Amniotic epithelial cell (primary cell): ENCODE measurements around the gene TM4SF4.

Experiments used
- DNase-seq: peaks from one replicate; pipeline ENCODE4 v3.0.0-alpha.2; 2010; ENCODE audit warnings: low read depth

TM4SF4 gene

DNA sequence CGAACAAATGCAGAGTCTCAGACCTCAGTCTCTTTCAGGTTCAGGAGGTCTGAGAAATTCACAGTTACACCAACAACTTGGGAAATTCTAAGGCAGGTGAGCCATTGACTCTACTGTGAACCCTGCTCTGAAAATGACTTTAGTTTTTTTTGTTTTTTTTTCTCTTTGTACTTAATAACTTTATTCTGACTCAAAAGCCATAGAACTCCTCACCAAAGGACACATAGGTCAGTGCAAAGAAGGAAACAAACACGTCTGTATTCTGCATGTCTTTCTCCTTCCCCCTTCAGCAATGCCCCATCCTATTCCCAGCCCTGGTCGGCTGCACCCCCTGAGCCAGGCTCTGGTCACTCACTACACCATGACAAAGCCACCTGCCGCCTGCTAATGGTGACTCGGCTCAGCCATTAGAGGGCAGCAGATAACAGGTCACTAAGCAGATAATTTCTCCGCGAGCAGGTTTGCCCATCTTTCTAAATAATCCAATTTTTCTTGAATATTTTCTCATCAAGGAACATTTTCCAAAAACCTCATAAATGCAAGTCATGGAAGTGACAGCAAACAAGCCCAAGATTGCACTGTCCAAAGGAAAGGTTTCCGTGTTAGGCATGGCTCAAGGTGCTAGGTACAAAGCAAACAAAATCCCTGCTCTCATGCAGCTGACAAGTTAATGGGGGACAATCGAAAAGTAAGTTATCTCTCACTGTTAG is 37.7 kb downstream of the TM4SF4 start:
- DNase-seq = peak; percentile 50

DNA sequence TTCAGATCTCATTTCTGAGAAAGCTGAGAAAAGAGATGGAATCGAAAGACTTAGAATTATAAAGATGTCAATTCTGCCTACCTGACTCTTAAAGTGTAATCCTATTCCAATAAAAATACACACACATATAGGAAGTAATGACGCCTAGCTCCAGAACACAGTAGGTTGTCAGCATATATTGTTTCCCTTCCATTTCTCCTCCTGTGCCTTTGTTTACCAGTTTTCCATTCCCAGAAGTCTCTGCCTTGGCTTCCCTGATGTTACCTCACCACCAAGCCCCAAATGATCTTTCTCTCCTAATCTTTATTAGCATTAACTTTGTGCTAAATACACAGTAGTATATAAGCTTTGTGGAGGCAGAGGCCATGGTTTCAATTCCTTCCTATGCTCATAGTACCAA is 40.0 kb downstream of the TM4SF4 start:
- DNase-seq = no peak

DNA sequence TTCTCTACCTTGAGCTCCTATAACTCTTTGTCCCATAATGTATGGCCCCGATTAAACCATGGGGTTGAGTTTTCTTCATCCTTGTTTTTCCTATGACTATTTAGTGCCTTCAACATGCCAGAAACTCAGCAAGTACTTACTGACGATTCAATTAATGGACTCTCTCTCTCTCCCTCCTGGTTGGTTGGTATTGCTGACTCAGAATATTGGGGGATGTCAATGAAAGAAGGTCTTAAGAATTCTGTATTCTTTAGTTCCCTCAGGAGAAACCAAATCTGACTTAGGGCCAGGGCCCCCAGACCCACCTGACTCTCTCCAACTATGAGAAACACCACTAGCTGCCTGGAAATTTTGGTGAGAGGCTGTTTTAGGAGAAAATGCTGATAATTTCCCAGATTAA is 40.8 kb downstream of the TM4SF4 start:
- no peak for DNase-seq

DNA sequence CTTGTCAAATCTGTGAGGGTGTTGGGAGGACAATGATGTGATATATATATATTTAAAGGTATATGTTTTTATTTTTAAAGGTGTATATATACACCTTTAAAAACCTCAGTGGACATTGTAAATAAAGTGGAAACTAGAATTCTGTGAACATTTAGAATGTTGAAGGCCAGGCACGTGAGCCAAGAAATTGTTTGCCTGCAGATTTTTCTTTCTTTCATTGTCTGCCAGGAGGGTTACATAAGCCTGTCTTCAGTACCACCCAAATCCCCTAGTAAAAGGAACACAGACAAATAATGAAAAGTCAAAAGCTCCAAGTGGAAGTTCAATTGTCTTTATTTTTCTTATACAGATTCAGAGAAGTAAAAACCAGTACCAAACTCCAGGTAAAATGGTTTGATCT is 42.4 kb downstream of the TM4SF4 start:
- DNase-seq = no peak

DNA sequence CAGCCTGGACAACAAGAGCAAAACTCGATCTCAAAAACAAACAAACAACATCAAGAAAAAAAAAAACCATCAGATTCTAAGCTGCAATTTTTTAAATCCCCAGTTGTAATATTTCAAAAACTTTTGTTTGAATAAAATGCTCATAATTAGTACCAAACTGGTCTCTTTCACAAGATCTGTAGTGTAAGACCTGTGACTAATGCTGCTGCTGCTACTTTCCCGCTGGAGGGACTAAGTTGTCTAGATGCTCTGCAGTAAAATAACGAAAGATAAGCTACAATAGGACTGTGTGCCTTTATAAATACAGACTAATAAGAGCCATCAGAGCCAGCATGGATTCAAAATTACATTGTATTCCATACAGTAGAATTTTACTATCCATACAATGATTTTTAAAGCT is 45.4 kb downstream of the TM4SF4 start:
- peak; percentile 45 for DNase-seq

DNA sequence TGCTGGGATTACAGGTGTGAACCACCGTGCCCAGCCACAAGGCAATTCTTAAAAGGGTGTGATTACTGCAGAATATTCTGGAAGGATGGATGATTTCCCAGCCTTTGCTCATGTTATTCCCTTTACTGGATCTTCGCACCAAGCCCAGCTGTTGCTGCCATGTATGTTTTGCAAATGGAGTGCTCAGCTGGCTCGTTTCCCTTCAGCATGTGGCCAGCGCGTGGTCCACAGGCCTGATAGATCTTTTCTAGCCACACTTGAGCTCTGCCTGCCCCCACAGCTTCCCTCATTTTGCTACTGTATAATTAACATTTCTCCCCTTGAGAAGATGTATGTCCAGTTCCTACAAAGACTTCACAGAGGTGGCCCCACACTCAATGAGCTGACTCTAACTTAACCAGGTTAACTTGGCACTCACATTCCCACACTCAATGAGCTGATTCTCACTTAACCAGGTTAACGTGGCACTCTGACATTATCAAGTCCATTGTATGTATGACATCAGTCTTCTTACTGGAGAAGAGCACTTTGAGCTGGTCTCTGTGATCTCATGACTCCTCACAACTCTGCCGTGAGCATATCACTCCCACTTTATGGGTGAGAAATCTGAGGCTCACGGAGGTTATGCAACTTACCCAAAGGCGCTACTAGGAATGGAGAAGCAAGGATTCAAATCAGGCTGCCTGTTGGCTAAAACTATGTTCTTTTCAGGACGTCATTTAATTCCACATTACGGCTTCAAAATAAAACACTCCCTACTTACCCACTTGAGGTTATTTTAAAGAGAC is 49.2 kb downstream of the TM4SF4 start:
- peak; percentile 34 for DNase-seq

DNA sequence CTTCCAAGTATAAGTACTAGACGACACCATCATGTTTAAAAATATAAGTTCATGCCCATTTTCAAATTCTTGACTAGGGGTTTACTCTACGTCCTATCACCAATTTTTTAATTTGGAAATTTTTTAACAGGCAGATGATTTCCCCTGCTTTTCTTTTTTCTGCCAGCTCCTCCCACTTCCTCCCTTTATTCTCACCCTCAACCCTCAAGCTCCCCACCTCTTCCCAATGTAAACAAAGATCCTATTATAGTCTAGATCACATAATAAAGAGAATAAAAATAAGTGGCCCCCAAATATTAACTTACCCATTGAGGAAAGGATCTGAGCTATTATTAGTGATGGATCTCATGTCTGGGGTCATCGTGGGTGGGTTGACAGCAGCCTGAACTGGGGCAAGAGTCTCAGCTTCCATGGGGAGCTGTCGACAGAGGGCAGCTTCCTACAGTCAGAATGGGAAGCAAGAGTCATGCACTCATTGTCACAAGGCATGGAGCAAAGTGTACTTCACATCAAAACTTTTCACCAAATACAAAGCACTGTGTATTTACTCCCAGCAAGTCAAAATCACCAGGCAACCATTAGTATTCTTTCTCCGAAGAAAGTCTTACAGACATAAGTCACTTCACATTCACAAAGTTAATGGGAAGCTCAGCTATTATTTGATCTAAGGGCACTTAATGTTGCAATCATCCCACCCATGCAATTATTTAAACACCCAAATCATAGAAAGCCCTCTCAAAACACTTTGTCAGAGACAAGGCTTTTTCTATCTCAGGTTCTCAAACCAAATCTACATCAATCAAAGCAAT is 53.2 kb downstream of the TM4SF4 start:
- no peak for DNase-seq

DNA sequence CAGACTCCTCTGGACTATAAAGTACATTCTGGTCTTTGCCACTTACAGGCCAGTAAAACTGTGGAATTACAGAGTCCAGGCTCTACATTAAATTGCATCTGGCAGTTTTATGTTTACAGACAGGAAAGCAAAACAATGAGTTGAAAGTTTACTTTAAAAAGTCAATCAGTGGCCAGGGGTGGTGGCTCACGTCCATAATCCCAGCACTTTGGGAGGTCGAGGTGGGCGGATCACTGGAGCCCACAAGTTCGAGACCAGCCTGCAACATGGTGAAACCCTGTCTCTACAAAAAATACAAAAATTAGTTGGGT is 53.8 kb downstream of the TM4SF4 start:
- no peak for DNase-seq

DNA sequence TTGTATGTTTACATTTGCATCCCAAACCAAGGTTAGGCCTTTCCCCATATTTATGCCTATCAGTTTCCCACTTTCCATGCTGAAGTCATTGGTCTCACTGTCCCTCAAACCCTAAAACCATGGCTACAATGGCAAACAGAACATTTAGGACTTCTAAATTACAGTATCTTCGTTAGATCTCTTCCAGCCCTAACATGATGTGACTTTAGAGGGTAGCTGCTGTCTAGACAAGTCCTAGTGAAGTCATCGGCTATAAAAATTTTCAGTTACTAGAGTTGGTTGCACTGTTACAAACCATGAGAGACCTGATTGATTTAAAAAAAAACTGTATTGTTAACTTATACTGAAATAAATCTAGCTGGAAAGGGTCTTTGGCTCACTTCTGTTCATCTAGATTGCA is 54.6 kb downstream of the TM4SF4 start:
- no peak for DNase-seq

DNA sequence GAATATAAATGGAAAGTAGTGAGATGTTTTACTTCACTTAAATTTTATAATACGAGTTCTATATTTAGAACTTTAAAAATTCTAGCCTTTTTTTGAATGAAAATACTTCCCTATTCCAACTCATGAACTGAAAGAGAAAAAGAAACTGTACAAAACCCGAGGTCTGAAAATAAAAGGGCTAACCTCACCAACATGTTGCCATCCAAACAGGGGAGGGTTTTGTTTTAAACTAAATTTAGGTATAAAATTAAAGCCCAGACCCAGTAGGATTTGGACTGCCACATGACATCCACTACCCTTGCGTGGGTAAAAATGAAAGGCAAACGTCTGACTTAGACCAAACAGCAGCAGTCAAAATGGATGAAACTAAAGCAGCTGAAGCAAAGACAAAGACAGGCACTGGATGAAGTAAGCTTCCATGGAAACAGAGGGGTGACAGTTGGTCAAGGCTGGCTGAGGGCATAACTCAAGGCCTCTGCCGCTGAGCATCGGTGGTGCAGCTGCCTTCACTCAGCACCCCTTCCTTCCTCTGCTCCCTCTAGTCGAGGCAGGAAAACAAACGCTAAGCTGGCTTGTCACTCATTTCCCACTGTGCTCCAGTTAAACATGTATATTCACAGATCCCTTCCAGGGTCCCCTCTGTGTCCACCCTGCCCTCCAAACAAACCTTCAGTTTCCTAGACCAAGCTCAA is 58.1 kb downstream of the TM4SF4 start:
- DNase-seq = no peak

DNA sequence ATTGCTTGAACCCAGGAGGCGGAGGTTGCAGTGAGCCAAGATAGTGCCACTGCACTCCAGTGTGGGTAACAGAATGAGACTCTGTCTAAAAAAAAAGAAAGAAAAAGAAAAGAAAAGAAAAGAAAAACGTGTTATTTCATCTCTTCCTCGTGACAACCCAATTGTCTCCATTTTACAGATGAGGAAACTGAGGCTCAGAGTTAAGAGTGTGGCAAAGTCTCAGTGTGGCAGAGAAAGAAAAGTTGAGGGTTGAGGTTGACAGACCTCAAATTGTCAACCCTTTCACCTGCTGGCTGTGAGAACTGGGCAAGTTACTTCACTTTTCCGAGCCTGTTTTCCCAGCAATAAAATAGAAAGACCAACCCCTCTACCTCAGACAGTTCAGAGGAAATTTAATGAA is 59.6 kb downstream of the TM4SF4 start:
- no peak for DNase-seq

DNA sequence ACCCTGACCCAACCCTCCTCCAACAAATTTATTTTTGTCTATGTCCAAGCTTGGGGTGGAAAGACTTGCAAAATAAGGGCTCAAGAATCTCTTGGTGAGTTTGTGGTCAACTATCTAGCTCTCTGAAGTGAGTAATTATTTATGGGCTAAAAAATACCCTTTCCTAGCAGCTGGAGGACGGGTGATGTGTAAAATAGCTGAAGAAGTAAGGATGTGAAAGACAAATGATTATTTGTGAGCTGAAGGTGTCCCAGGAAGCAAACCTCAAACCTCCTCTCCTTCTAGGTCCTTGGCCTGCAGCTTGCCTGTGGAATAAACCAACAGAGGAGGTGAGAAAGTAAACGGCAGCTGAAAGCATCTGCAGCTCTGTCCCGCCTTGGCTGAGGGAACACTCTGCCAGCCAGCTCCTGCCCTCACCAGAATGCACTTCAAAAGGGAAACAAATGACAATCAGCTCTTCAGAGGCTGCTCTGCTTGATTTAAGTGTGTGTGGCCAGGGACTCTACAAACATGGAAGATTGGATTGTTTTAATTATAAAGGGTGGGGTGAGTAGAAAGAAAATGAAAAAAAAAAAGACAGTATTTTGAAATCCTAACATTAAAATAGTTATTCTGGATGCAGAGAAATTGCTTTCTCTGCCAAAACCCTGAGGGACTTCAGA is 60.3 kb downstream of the TM4SF4 start:
- peak; percentile 87 for DNase-seq

DNA sequence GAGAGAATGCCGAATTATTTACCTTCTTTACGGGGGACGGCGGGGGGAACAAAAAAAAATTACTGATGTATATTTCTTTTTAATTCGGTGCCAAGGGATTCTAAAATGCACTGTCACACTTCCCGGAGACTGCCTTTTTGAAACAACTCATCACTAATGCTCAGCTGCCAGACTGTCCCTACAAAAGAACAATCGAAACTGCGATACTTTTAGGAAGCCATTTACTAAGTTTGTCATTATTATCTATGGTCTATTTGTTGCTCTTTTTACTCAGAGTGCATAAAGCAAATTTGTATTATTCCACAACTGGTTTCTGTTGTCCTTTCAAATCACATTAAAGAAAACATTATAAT is 60.8 kb downstream of the TM4SF4 start:
- DNase-seq = no peak

DNA sequence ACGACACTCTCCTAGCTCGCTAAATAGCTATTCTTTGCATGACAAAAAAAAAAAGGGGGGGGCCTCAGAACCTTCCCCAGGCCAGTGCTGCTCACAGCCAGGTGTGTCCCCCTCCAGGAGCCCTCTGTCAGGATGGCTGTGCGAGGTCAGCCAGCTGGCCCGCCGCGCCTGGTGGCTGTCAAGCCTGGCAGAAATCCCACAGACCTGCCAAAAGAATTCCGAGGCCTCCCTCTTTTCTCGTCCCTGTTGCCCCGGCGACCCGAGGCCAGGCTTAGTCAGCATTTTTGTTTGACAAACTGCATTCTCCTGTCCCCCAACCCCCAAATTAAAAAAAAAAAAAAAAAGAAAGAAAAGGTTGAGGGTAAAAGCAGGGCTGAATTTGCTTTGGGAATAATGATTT is 61.9 kb downstream of the TM4SF4 start:
- DNase-seq = no peak

DNA sequence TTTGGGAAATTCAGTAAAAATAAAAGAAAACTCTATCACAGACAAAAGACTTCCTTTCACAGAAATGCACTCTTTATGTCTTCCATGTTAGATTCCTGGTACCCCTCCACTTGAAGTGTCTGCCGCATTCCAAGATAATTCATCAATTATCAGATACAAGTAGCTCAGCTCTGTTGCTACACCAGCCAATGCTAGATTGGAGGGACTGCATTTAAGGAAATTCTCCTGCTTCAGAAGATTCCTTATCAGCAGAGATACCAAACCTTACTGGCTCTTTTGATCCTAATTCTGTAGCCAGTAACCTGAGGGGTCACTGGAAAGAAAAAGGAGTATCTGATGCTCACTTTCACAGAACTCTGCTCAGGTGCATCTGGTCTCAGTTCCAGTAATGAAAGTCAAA is 63.9 kb downstream of the TM4SF4 start:
- no peak for DNase-seq

DNA sequence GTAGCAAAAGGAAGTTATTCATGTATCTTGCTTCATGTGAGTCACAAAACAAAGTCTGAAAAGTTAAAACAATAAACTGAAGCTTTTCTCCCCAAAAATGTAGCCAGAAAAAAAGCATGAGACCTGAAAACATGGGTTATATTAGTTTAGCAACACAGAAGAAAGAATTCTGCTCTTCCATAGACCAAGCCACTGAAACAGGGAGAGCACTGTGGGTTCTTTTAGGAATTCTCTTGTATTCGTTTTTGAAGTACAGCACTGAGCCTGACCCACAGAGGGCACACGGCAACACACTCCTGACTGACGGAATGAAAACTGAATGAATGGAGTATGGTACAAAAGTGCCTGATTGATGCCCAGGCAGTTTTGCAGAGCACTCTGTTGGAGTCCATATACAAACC is 66.6 kb downstream of the TM4SF4 start:
- peak; percentile 38 for DNase-seq

DNA sequence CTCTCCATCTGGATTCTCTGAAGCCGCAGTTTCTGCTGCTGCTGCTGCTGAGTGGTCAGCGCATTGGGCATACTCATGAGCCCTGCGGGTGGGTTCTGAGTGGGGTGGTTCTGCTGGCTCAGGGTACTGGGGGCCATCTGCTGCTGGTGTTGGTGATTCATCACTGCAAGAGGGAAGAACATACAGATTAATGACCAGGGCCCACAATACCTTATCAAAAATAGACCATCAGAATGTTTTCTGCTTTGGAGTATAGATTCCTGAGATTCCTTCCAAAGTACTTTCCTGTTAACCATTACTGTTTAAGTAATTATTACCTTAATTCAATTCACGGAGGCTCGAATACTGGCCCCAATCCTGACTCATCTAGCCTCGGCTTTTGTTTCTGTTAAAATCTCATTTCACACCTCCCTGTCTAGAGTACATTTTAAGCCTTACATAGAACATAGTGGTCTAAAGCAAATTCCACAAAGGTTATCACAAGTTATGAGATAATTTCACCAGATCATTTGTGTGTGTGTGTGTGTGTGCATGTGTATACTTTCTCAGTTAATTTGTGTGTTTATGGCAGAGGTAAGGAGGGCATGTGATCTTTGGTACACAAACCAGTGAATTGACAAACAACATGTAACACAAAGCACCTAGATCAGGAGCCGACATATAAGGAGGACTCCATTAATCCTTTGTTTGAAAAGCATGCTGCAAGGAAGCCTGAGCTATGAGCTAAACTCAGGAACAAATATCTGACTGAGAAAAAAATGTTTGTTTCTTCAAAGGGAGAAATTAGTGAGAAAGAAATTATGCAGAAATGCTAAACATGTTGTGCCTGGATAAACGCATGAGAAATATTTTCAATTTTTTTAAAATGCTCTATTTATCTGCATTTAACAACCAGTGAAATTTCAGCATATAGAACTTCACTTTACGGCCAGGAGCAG is 68.1 kb downstream of the TM4SF4 start:
- peak; percentile 83 for DNase-seq

DNA sequence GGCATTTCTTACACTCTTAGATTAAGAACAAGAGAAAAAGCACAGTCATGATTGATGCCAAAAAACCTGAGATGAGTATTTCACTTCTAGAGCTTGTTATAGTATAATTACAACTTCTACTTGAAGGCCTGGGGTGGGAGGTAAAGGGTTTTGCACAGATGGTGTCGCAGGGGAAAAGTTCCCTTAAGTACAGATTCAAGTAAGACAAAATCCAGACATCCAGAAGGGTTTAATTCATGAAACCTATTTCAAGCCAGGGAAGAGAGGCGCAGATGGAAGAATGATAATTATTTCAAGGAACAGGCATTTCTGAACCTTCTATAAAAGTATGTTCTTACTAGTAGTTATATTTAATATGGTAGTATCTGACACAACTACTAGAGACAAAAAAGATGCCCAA is 70.6 kb downstream of the TM4SF4 start:
- no peak for DNase-seq

DNA sequence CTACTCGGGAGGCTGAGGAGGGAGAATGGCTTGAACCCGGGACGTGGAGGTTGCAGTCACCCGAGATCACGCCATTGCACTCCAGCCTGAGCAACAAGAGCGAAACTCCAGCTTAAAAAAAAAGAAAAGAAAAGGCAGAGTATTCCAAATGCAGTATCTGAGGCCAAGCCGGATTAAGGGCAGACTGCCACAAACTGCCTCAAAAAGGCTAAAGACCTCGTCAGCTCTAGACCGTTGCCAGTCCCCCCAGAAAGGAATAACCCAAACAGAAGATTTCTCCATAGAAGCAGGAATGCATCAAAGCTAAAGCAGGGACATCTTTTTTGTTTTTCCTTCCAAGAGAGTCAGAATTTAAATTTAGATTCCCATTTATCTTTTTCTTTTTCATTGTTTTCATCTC is 72.9 kb downstream of the TM4SF4 start:
- DNase-seq = peak; percentile 41

DNA sequence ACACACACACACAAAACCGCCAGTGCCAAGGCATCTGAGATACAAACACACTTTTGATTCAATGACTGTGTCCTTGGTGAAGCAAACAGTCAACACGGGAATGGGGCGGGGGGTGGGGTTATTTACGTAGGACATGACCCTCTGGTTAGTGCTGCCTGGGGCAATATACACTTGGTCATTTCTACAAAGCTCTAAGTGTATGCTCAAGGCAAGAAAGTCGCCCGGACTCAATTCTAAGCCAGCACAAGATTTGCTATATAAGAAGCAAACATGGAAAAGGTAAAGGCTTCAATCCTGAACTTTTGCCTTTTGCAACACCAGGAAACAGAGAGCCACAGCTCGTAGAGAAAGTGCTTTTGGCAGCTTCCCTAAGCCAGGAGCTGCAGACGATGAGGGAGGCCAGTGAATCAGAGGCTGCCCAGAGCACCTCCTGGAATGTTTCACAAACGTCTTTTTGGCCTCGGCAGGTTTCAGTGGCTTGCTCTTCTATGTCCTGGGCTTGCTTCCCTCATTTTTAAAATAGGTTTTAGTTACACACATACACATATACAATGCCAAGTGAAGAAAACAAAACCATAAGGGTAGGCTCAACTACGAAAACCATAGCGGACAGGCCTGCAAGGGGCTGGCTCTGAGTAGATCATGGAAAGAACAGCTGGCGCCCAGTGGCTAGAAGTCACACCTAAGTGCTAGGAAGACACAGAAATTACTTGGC is 73.6 kb downstream of the TM4SF4 start:
- DNase-seq = peak; percentile 93
